H1 (cell line): ENCODE results near the gene ZBED5. TPM values are rescaled to one million over a fixed set of nuclear protein-coding genes. Genes with fewer than 3 reads are reported as not detected.

Experiments
- CTCF ChIA-PET: fragments of 300-600 bp; sonication (Branson Sonifier 250); formaldehyde crosslinking; loops from one replicate; lab custom pipeline; 2021; ENCODE audit not compliant: partially characterized antibody; lab: Charles Lee
- POLR2A ChIA-PET: fragments of 300-600 bp; sonication (Branson Sonifier 250); formaldehyde crosslinking; loops from one replicate; lab custom pipeline; 2021; ENCODE audit warnings: inconsistent platforms; ENCODE audit not compliant: partially characterized antibody; lab: Charles Lee
- DNase-seq, 2 experiments: peaks; one replicate each; pipeline versions ENCODE4 v3.0.0 to v3.0.0-alpha.2; 2010 to 2022; ENCODE audit warnings: low spot score in 2 of 2, low read depth in 1 of 2, mixed read lengths in 1 of 2
- FAIRE-seq: peaks from 2 replicates; lab custom pipeline; 2011; peaks lifted over from hg19 to GRCh38; lab: Jason Lieb, UNC
- H2AFZ ChIP-seq: 2 replicates; pipeline ENCODE4 v1.8.1; 2012; ENCODE audit warnings: low read length, inconsistent platforms
- H2AK5ac ChIP-seq: 2 replicates; pipeline ENCODE4 v1.6.1; 2013; ENCODE audit warnings: low read depth, low read length
- H2BK120ac ChIP-seq: replicated peaks from 2 replicates; pipeline ENCODE3; 2013; ENCODE audit warnings: low read depth, low read length, inconsistent platforms
- H2BK12ac ChIP-seq: 2 replicates; pipeline ENCODE4 v1.6.1; 2013; ENCODE audit warnings: low read depth, low read length
- H2BK15ac ChIP-seq: 2 replicates; pipeline ENCODE4 v1.6.1; 2013; ENCODE audit warnings: low read length
- H2BK20ac ChIP-seq: 2 replicates; pipeline ENCODE4 v1.6.1; 2013; ENCODE audit warnings: low read length
- H2BK5ac ChIP-seq: 2 replicates; pipeline ENCODE4 v1.6.1; 2013; ENCODE audit warnings: low read depth, low read length
- H3K14ac ChIP-seq: 2 replicates; pipeline ENCODE4 v1.6.1; 2013; ENCODE audit warnings: inconsistent platforms; ENCODE audit not compliant: insufficient read length
- H3K18ac ChIP-seq: 2 replicates; pipeline ENCODE4 v1.6.1; 2013; ENCODE audit warnings: low read length; ENCODE audit errors: extremely low read depth
- H3K23ac ChIP-seq: 2 replicates; pipeline ENCODE4 v1.6.1; 2013; ENCODE audit warnings: inconsistent platforms; ENCODE audit not compliant: insufficient read length
- H3K23me2 ChIP-seq: 2 replicates; pipeline ENCODE4 v1.6.1; 2013; ENCODE audit warnings: low read depth, low read length
- H3K27ac ChIP-seq: 2 replicates; pipeline ENCODE4 v1.6.1; 2011; ENCODE audit warnings: low read depth, low read length, inconsistent platforms
- H3K27me3 ChIP-seq, 4 experiments: replicated peaks in 1 of 4; 1 replicate in 1 of 4; 2 replicates in 3 of 4; pipeline versions ENCODE4 v1.6.1 to v1.8.1; 2011 to 2013; ENCODE audit warnings: low read length in 3 of 4, mild to moderate bottlenecking in 3 of 4, inconsistent platforms in 2 of 4, mixed read lengths in 2 of 4, moderate library complexity in 1 of 4; ENCODE audit not compliant: control insufficient read depth in 3 of 4, insufficient read depth in 3 of 4; ENCODE audit errors: extremely low read depth in 1 of 4
- H3K36me3 ChIP-seq, 4 experiments: 2 replicates each; pipeline versions ENCODE4 v1.6.1 to v1.8.1; 2011 to 2013; ENCODE audit warnings: mild to moderate bottlenecking in 4 of 4, low read length in 3 of 4, moderate library complexity in 2 of 4, control low read depth in 1 of 4, inconsistent platforms in 1 of 4; ENCODE audit not compliant: insufficient read depth in 4 of 4, control insufficient read depth in 2 of 4
- H3K4ac ChIP-seq: replicated peaks from 2 replicates; pipeline ENCODE3; 2013; ENCODE audit warnings: low read length, low read depth, mixed read lengths, inconsistent platforms; ENCODE audit not compliant: insufficient read length
- H3K4me1 ChIP-seq, 4 experiments: replicated peaks in 1 of 4; 1 replicate in 1 of 4; 2 replicates in 3 of 4; pipeline versions ENCODE4 v1.6.1 to v1.8.1; 2011 to 2013; ENCODE audit warnings: low read length in 3 of 4, inconsistent platforms in 2 of 4, mixed read lengths in 1 of 4; ENCODE audit not compliant: insufficient read depth in 4 of 4, control insufficient read depth in 3 of 4
- H3K4me2 ChIP-seq, 2 experiments: 2 replicates each; pipeline versions ENCODE4 v1.6.1 to v1.8.1; 2011 to 2013; ENCODE audit warnings: low read depth in 2 of 2, low read length in 2 of 2, control low read depth in 1 of 2, inconsistent platforms in 1 of 2, mild to moderate bottlenecking in 1 of 2; ENCODE audit not compliant: insufficient read depth in 1 of 2
- H3K4me3 ChIP-seq, 4 experiments: fragments of 200-600, 300-600 bp in 1 of 4; sonication (generic), shearing (Covaris generic), sonication (Bioruptor Twin) in 1 of 4; 2 replicates each; pipeline versions ENCODE4 v1.5.1 to v1.8.1; 2011 to 2016; ENCODE audit warnings: low read length in 4 of 4, low read depth in 3 of 4, control low read depth in 2 of 4, inconsistent platforms in 2 of 4, mild to moderate bottlenecking in 2 of 4, mixed read lengths in 1 of 4, moderate library complexity in 1 of 4; ENCODE audit not compliant: insufficient read depth in 2 of 4; ENCODE audit errors: extremely low read depth in 1 of 4
- H3K56ac ChIP-seq: replicated peaks from 2 replicates; pipeline ENCODE3; 2013; ENCODE audit warnings: low read depth, mild to moderate bottlenecking, mixed read lengths, low read length, inconsistent platforms; ENCODE audit not compliant: insufficient read length
- H3K79me1 ChIP-seq: 2 replicates; pipeline ENCODE4 v1.6.1; 2013; ENCODE audit warnings: low read depth, low read length, control low read depth
- H3K79me2 ChIP-seq, 2 experiments: 2 replicates each; pipeline versions ENCODE4 v1.6.1 to v1.8.1; 2012 to 2013; ENCODE audit warnings: low read length in 2 of 2, mild to moderate bottlenecking in 2 of 2, inconsistent platforms in 1 of 2; ENCODE audit not compliant: insufficient read depth in 2 of 2, control insufficient read depth in 1 of 2
- H3K9ac ChIP-seq, 4 experiments: replicated peaks in 1 of 4; 1 replicate in 1 of 4; 2 replicates in 3 of 4; pipeline versions ENCODE4 v1.6.1 to v1.8.1; 2011 to 2013; ENCODE audit warnings: low read depth in 3 of 4, low read length in 3 of 4, control low read depth in 2 of 4, mild to moderate bottlenecking in 2 of 4, moderate library complexity in 2 of 4, inconsistent platforms in 1 of 4; ENCODE audit errors: extremely low read depth in 1 of 4
- H3K9me3 ChIP-seq, 2 experiments: 2 replicates each; pipeline versions ENCODE4 v1.6.1 to v1.8.1; 2012 to 2013; ENCODE audit warnings: mild to moderate bottlenecking in 2 of 2, moderate library complexity in 2 of 2, control low read depth in 1 of 2, inconsistent platforms in 1 of 2, low read depth in 1 of 2, low read length in 1 of 2, mixed read lengths in 1 of 2; ENCODE audit not compliant: insufficient read depth in 2 of 2
- H4K20me1 ChIP-seq, 2 experiments: replicated peaks in 1 of 2; 2 replicates each; pipeline versions ENCODE3 to v1.8.1; 2011 to 2013; ENCODE audit warnings: inconsistent platforms in 2 of 2, low read length in 2 of 2, mild to moderate bottlenecking in 1 of 2; ENCODE audit not compliant: insufficient read depth in 2 of 2, control insufficient read depth in 1 of 2
- H4K5ac ChIP-seq: 2 replicates; pipeline ENCODE4 v1.6.1; 2013; ENCODE audit warnings: low read length, low read depth, mixed read lengths, inconsistent platforms; ENCODE audit not compliant: insufficient read length
- H4K8ac ChIP-seq: 2 replicates; pipeline ENCODE4 v1.8.0; 2013; ENCODE audit warnings: mild to moderate bottlenecking, moderate library complexity, low read length, inconsistent platforms; ENCODE audit not compliant: insufficient read depth; ENCODE audit errors: extremely low read depth
- H4K91ac ChIP-seq: replicated peaks from 2 replicates; pipeline ENCODE3; 2013; ENCODE audit warnings: low read length, mixed read lengths, inconsistent platforms; ENCODE audit not compliant: insufficient read length
- ASH2L ChIP-seq: fragments of 200-600, 300-600 bp; sonication (generic); IDR thresholded peaks from one replicate; pipeline ENCODE4 v1.7.1; 2017; ENCODE audit warnings: low read length
- BCL11A ChIP-seq, 2 experiments: IDR thresholded peaks; one replicate each; pipeline ENCODE4 v1.6.1; 2011; ENCODE audit warnings: low read depth in 2 of 2, low read length in 2 of 2, mild to moderate bottlenecking in 2 of 2
- CBX8 ChIP-seq: fragments of 300-800, 300-1000 bp; sonication (generic); IDR thresholded peaks from 2 replicates; pipeline ENCODE4 v1.7.1; 2016; ENCODE audit warnings: low read depth, low read length, borderline replicate concordance
- EGR1 ChIP-seq: IDR thresholded peaks from 2 replicates; pipeline ENCODE4 v1.6.1; 2011; ENCODE audit warnings: low read depth, low read length, borderline replicate concordance
- EZH2 ChIP-seq: fragments of 200-600 bp; sonication (generic); IDR thresholded peaks from 2 replicates; pipeline ENCODE4 v1.7.1; 2012; ENCODE audit warnings: low read depth, mild to moderate bottlenecking, moderate library complexity, low read length, inconsistent platforms; ENCODE audit not compliant: severe bottlenecking
- JUND ChIP-seq: IDR thresholded peaks from 2 replicates; pipeline ENCODE4 v1.6.1; 2011; ENCODE audit warnings: mild to moderate bottlenecking, improper control_type of control experiment, low read length
- KDM5A ChIP-seq: fragments of 200-600 bp; IDR thresholded peaks from 2 replicates; pipeline ENCODE4 v1.7.1; 2012; ENCODE audit warnings: mild to moderate bottlenecking, low read length, inconsistent platforms, mixed read lengths
- RBBP5 ChIP-seq: IDR thresholded peaks from 2 replicates; pipeline ENCODE4 v1.7.1; 2012; ENCODE audit warnings: low read depth, mild to moderate bottlenecking, inconsistent platforms, low read length, moderate library complexity, borderline replicate concordance
- RFX5 ChIP-seq: IDR thresholded peaks from 2 replicates; pipeline ENCODE4 v1.6.1; 2011; ENCODE audit warnings: low read depth, low read length, improper control_type of control experiment, borderline replicate concordance
- SP4 ChIP-seq: IDR thresholded peaks from 2 replicates; pipeline ENCODE4 v1.6.1; 2012; ENCODE audit warnings: low read length, inconsistent platforms
- SRF ChIP-seq: IDR thresholded peaks from 2 replicates; pipeline ENCODE4 v1.6.1; 2011; ENCODE audit warnings: mild to moderate bottlenecking, low read depth, low read length, moderate library complexity
- TAF1 ChIP-seq: IDR thresholded peaks from 2 replicates; pipeline ENCODE4 v1.6.1; 2011; ENCODE audit warnings: mild to moderate bottlenecking, low read depth, low read length
- TBP ChIP-seq: IDR thresholded peaks from 2 replicates; pipeline ENCODE4 v1.6.1; 2011; ENCODE audit warnings: low read depth, low read length, improper control_type of control experiment
- USF2 ChIP-seq: IDR thresholded peaks from 2 replicates; pipeline ENCODE4 v1.6.1; 2011; ENCODE audit warnings: low read length, improper control_type of control experiment
- ZNF274 ChIP-seq: IDR thresholded peaks from 2 replicates; pipeline ENCODE4 v1.7.0; 2012; ENCODE audit warnings: low read length, borderline replicate concordance; ENCODE audit errors: extremely low read depth
- WGBS, 2 experiments: shearing (Covaris generic) in 1 of 2; methylation state at CpG; one replicate each; pipeline versions ENCODE4 v1.1.6 to v1.1.7; 2013 to 2015; ENCODE audit warnings: low lambda C conversion rate in 2 of 2, mixed read lengths in 2 of 2, inconsistent platforms in 1 of 2, low coverage in 1 of 2, missing lambda C conversion rate in 1 of 2; ENCODE audit not compliant: insufficient replicate concordance in 2 of 2, insufficient coverage in 1 of 2, insufficient read length in 1 of 2; ENCODE audit errors: extremely low coverage in 1 of 2, missing lambda C conversion rate in 1 of 2; 5-methylcytosine and 5-hydroxymethylcytosine counted together
- polyA plus RNA-seq, 7 experiments: library from polyadenylated mRNA; depleted of rRNA in 3 of 7; stranded (reverse) in 5 of 7; unstranded in 2 of 7; fragments of >200 nt in 5 of 7; fragments of 200-250 nt in 2 of 7; gene quantifications; 1 replicate in 5 of 7; 2 replicates in 1 of 7; 4 replicates in 1 of 7; pipeline versions ENCODE4 v1.2.1 to v1.2.3, GENCODE V29; 2011 to 2013; ENCODE audit warnings: missing spikeins in 2 of 7, mixed read lengths in 2 of 7
- total RNA-seq: library from RNA; stranded (reverse); fragmentation: NEBNext Ultra II Directional; extraction: Animal tissue kit (Norgen Biotek cat#: 25700); gene quantifications from 2 replicates; pipeline ENCODE4 v1.2.1, GENCODE V29; 2021

ZBED5 gene
- total and polyA plus RNA-seq, 2 of the 8 experiments (the other 6 are each of a cell fraction or from before 2014, with no cell fraction given), result 54.2 to 94.7 TPM

- Histone ChIP-seq H4K8ac (no peak overlapping the region), H3K14ac (no peak overlapping the region), H2BK5ac (no peak overlapping the region), H3K9ac (no peak overlapping the region), H3K27ac (no peak overlapping the region), H3K79me1 (no peaks in the 10 kb centered on the region), H3K36me3 (no peaks in the 10 kb centered on the region), H2AK5ac (no peak overlapping the region), H3K23ac (no peak overlapping the region), H3K23me2 (peaks cover 1% of the 10 kb centered on the region; the same call in 1 of the 2 replicates), H4K91ac (no peak overlapping the region), H2BK12ac (no peak overlapping the region), H3K4ac (no peak overlapping the region), H3K4me1 (no peaks in the 10 kb centered on the region), H2BK15ac (no peak overlapping the region), H3K4me3 (no peak overlapping the region), H3K79me2 (no peaks in the 10 kb centered on the region), H3K18ac (no peak overlapping the region), H3K4me2 (no peak overlapping the region), H2BK120ac (no peak overlapping the region), H3K9me3 (no peaks in the 10 kb centered on the region), H2AFZ (no peak overlapping the region), H3K56ac (no peak overlapping the region), H4K5ac (no peak overlapping the region), H3K27me3 (no peaks in the 10 kb centered on the region), H2BK20ac (no peak overlapping the region), H4K20me1 (no peaks in the 10 kb centered on the region)
- FAIRE-seq (no peak), DNase-seq (no peak)
- POLR2A ChIA-PET, result interaction anchor here (1.1 to 2.4 kb wide), 2 partner anchors 14 to 16 kb away, joined by 4 to 15 read pairs; partner anchors contain the start of gene EIF4G2
- CTCF ChIA-PET, result no interaction called here
- 88% methylated on average over 2 of the region's 2 CpGs; no CpG with 5 or more reads in 1 of the 2 experiments for WGBS, 2 experiments
- no peak for TF ChIP-seq KDM5A
- TF ChIP-seq ZNF274, result no peak
- no peak for TF ChIP-seq USF2
- no peak for TF ChIP-seq JUND
- no peak for TF ChIP-seq SP4
- no peak for TF ChIP-seq EZH2
- TF ChIP-seq RBBP5, result no peak
- TF ChIP-seq CBX8, result no peak
- TF ChIP-seq ASH2L, result no peak
- no peak for TF ChIP-seq EGR1
- TF ChIP-seq TAF1, result no peak
- TF ChIP-seq TBP, result no peak
- TF ChIP-seq RFX5, result no peak
- TF ChIP-seq BCL11A (IDR thresholded peaks at IDR 0.05; ENCODE audit: low read depth in 2 of 2, low read length in 2 of 2), result no peak
- TF ChIP-seq SRF, result no peak
Measured at GRCh38 chr11:10823152-10823579, 34.7 kb downstream of the ZBED5 start.
